A549 (cell line): ENCODE results near the gene CTNNBL1. TPM values are rescaled to one million over a fixed set of nuclear protein-coding genes. Genes with fewer than 3 reads are reported as not detected.

Experiments used
- ATAC-seq, 2 experiments: fragments of 200-7000 bp in 1 of 2; fragments of >200 bp in 1 of 2; cut with Nextera tagmentation in 1 of 2; cut with Tn5 transposase in 1 of 2; 3 replicates each; pipeline versions ENCODE4 v1.8.0 to v1.9.1; 2018 to 2020; ENCODE audit warnings: mild to moderate bottlenecking in 1 of 2, moderate library complexity in 1 of 2
- CTCF ChIA-PET: fragments of 300-600 bp; sonication (Branson Sonifier 250); formaldehyde crosslinking; extraction: SDS; loops from one replicate; lab custom pipeline; 2021; ENCODE audit warnings: antibody characterized with exemption, inconsistent platforms; lab: Yijun Ruan, JAX
- POLR2A ChIA-PET: fragments of 350-600 bp; formaldehyde crosslinking; extraction: SDS; loops from one replicate; lab custom pipeline; 2021; ENCODE audit warnings: antibody characterized with exemption, inconsistent platforms; lab: Yijun Ruan, JAX
- DNase-seq, 2 experiments: peaks; one replicate each; pipeline versions ENCODE4 v3.0.0 to v3.0.0-alpha.2; 2011 to 2016; ENCODE audit warnings: low read depth in 1 of 2, low spot score in 1 of 2
- FAIRE-seq: peaks from 2 replicates; lab custom pipeline; 2011; peaks lifted over from hg19 to GRCh38; lab: Jason Lieb, UNC
- H3K27ac ChIP-seq, 2 experiments: fragments of >200 bp; sonication (Bioruptor Twin); formaldehyde crosslinking; 3 replicates each; pipeline ENCODE4 v1.5.1; 2016 to 2017
- H3K4me1 ChIP-seq: fragments of >200 bp; sonication (Bioruptor Twin); formaldehyde crosslinking; 3 replicates; pipeline ENCODE4 v1.6.1; 2016
- H3K4me2 ChIP-seq: fragments of >200 bp; sonication (Bioruptor Twin); formaldehyde crosslinking; 3 replicates; pipeline ENCODE4 v1.6.1; 2016
- H3K4me3 ChIP-seq: fragments of >200 bp; sonication (Bioruptor Twin); formaldehyde crosslinking; 3 replicates; pipeline ENCODE4 v1.5.1; 2016
- H3K9me3 ChIP-seq: fragments of >200 bp; sonication (Bioruptor Twin); formaldehyde crosslinking; 3 replicates; pipeline ENCODE4 v1.6.1; 2016
- CBX8 ChIP-seq: fragments of 200-600 bp; sonication (generic); IDR thresholded peaks from 2 replicates; pipeline ENCODE4 v1.6.1; 2016
- CHD4 ChIP-seq: fragments of 200-600 bp; sonication (generic); IDR thresholded peaks from 2 replicates; pipeline ENCODE4 v1.6.1; 2016; ENCODE audit warnings: antibody characterized with exemption, mild to moderate bottlenecking, borderline replicate concordance
- EHF ChIP-seq: fragments of 250-450 bp; sonication (Bioruptor Pico); IDR thresholded peaks from 2 replicates; pipeline ENCODE4 v1.5.0; 2020; ENCODE audit warnings: mild to moderate bottlenecking
- ELK1 ChIP-seq: fragments of 150-350 bp; IDR thresholded peaks from 2 replicates; pipeline ENCODE4 v1.6.1; 2014; ENCODE audit warnings: low read depth, mild to moderate bottlenecking, low read length
- ESRRA ChIP-seq: fragments of 150-350 bp; IDR thresholded peaks from 2 replicates; pipeline ENCODE4 v1.6.1; 2014; ENCODE audit warnings: mild to moderate bottlenecking, low read length, borderline replicate concordance
- FOSB ChIP-seq: fragments of 250-450 bp; sonication (Bioruptor Pico); IDR thresholded peaks from 2 replicates; pipeline ENCODE4 v1.5.0; 2020; ENCODE audit warnings: mild to moderate bottlenecking, moderate library complexity
- FOXS1 ChIP-seq: fragments of 250-450 bp; sonication (Bioruptor Pico); IDR thresholded peaks from 2 replicates; pipeline ENCODE4 v1.5.0; 2020; ENCODE audit warnings: mild to moderate bottlenecking, moderate library complexity
- GATA3 ChIP-seq: IDR thresholded peaks from 2 replicates; pipeline ENCODE4 v1.6.1; 2012; ENCODE audit warnings: borderline replicate concordance
- HES2 ChIP-seq: fragments of >200 bp; sonication (Bioruptor Twin); formaldehyde crosslinking; IDR thresholded peaks from 2 replicates; pipeline ENCODE4 v1.6.1; 2016
- HMGXB4 ChIP-seq: fragments of 250-450 bp; sonication (Bioruptor Pico); IDR thresholded peaks from 2 replicates; pipeline ENCODE4 v1.5.0; 2021; ENCODE audit warnings: mild to moderate bottlenecking, moderate library complexity, borderline replicate concordance
- HOXB5 ChIP-seq: fragments of 250-450 bp; sonication (Bioruptor Pico); IDR thresholded peaks from 2 replicates; pipeline ENCODE4 v1.5.0; 2020; ENCODE audit warnings: mild to moderate bottlenecking, moderate library complexity
- JUN ChIP-seq, 2 experiments: fragments of >200 bp; sonication (Bioruptor Twin); formaldehyde crosslinking; IDR thresholded peaks; 2 replicates in 1 of 2; 3 replicates in 1 of 2; pipeline ENCODE4 v1.6.1; 2016 to 2017
- KDM1A ChIP-seq: fragments of 200-600 bp; sonication (generic); IDR thresholded peaks from 2 replicates; pipeline ENCODE4 v1.6.1; 2016; ENCODE audit warnings: low read depth, mild to moderate bottlenecking
- MAFK ChIP-seq: fragments of 450-650 bp; IDR thresholded peaks from 2 replicates; pipeline ENCODE4 v1.6.1; 2014; ENCODE audit not compliant: partially characterized antibody
- MAX ChIP-seq: IDR thresholded peaks from 2 replicates; pipeline ENCODE4 v1.6.1; 2012
- MYC ChIP-seq: IDR thresholded peaks from 2 replicates; pipeline ENCODE4 v1.6.1; 2012; ENCODE audit warnings: mild to moderate bottlenecking, inconsistent platforms, low read length, improper control_type of control experiment, borderline replicate concordance
- NR3C1 ChIP-seq: fragments of >200 bp; sonication (Bioruptor Twin); formaldehyde crosslinking; IDR thresholded peaks from 3 replicates; pipeline ENCODE4 v1.6.1; 2017
- POLR2A ChIP-seq: IDR thresholded peaks from 2 replicates; pipeline ENCODE4 v1.6.1; 2012; ENCODE audit warnings: mild to moderate bottlenecking, low read length
- RAD21 ChIP-seq, 2 experiments: fragments of >200 bp in 1 of 2; sonication (Bioruptor Twin) in 1 of 2; formaldehyde crosslinking in 1 of 2; IDR thresholded peaks in 1 of 2; conservative IDR thresholded peaks in 1 of 2; 2 replicates in 1 of 2; 3 replicates in 1 of 2; pipeline ENCODE4 v1.6.1; 2012 to 2018; ENCODE audit warnings: inconsistent platforms in 1 of 2
- RFX5 ChIP-seq: fragments of 450-650 bp; IDR thresholded peaks from 2 replicates; pipeline ENCODE4 v1.7.1; 2014; ENCODE audit warnings: antibody characterized with exemption, mild to moderate bottlenecking, moderate library complexity
- SREBF2 ChIP-seq: fragments of 450-650 bp; IDR thresholded peaks from 2 replicates; pipeline ENCODE4 v1.6.1; 2014; ENCODE audit warnings: mild to moderate bottlenecking, moderate library complexity
- ZNF302 ChIP-seq: fragments of 250-450 bp; sonication (Bioruptor Pico); IDR thresholded peaks from 2 replicates; pipeline ENCODE4 v1.9.0; 2021; ENCODE audit warnings: inconsistent platforms, mild to moderate bottlenecking, moderate library complexity
- WGBS: methylation state at CpG from one replicate; pipeline ENCODE4 v1.1.6; 2017; ENCODE audit errors: missing lambda C conversion rate; 5-methylcytosine and 5-hydroxymethylcytosine counted together
- polyA plus RNA-seq, 4 experiments: library from polyadenylated mRNA; depleted of rRNA in 3 of 4; stranded (reverse); fragments of >200 nt; fragmentation: RNase III in 1 of 4; extraction: RNeasy Plus Mini Kit Qiagen cat#74134 plus additional on column Dnase treatment in 1 of 4; gene quantifications; 2 replicates in 3 of 4; 3 replicates in 1 of 4; pipeline ENCODE4 v1.2.3, GENCODE V29; 2011 to 2017

CTNNBL1 gene
- polyA plus RNA-seq, 2 of the 4 experiments (the other 2 are of a cell fraction): 41.0 to 59.9 TPM

GRCh38 chr20:37756234-37756633 is 62.4 kb downstream of the CTNNBL1 start (continued):
- TF ChIP-seq MAX: no peak
- TF ChIP-seq MYC: no peak
- no peak for TF ChIP-seq EHF (CRISPR knock-in tag)
- TF ChIP-seq GATA3: no peak
- TF ChIP-seq FOSB: no peak
- no peak for TF ChIP-seq RAD21 (conservative IDR thresholded peaks at IDR 0.05 in 1 of 2, IDR thresholded peaks at IDR 0.05 in 1 of 2)

GRCh38 chr20:37757550-37757949 is 63.7 kb downstream of the CTNNBL1 start:
- ChIA-PET POLR2A (no interaction called here), CTCF (interaction anchor here (1.0 to 1.7 kb wide), 3 partner anchors 8 to 464 kb away, joined by 3 to 5 read pairs (median 3); no protein-coding TSS in a partner anchor)
- Histone ChIP-seq H3K4me3 (no peak overlapping the region), H3K27ac (no peak overlapping the region), H3K4me1 (no peaks in the 10 kb centered on the region), H3K9me3 (no peaks in the 10 kb centered on the region), H3K4me2 (no peak overlapping the region)
- ATAC-seq (peak in 1 of 2 experiments; percentile 47; a peak in 1 of 6 replicates), DNase-seq (no peak), FAIRE-seq (no peak)
- TF ChIP-seq ESRRA (no peak), CHD4 (no peak), NR3C1 (no peak), CBX8 (no peak), RFX5 (no peak), JUN (IDR thresholded peaks at IDR 0.05) (no peak), HES2 (no peak), KDM1A (no peak), HMGXB4 (CRISPR knock-in tag) (no peak), MAFK (no peak), POLR2A (no peak), ZNF302 (CRISPR knock-in tag) (no peak), SREBF2 (no peak), RAD21 (conservative IDR thresholded peaks at IDR 0.05 in 1 of 2, IDR thresholded peaks at IDR 0.05 in 1 of 2) (no peak), HOXB5 (CRISPR knock-in tag) (no peak), FOXS1 (no peak)
- 78% methylated on average over 6 of the region's 6 CpGs for WGBS

GRCh38 chr20:37758332-37758731 is 64.5 kb downstream of the CTNNBL1 start:
- no peaks in the 10 kb centered on the region for H3K4me1 ChIP-seq
- no peak overlapping the region for H3K4me3 ChIP-seq
- no peak overlapping the region for H3K4me2 ChIP-seq
- no peak overlapping the region for H3K27ac ChIP-seq
- WGBS: 96% methylated on average over 5 of the region's 5 CpGs
- FAIRE-seq: no peak
- CTCF ChIA-PET: interaction anchor here (0.6 to 1.7 kb wide), 4 partner anchors 9 to 464 kb away, joined by 3 to 5 read pairs (median 3); no protein-coding TSS in a partner anchor
- TF ChIP-seq ELK1 (no peak), RAD21 (conservative IDR thresholded peaks at IDR 0.05 in 1 of 2, IDR thresholded peaks at IDR 0.05 in 1 of 2) (0 out of 5 replicates have a peak, but pooled peaks of 1 of the 2 experiments have one; percentile 7)
- TF ChIP-seq, all 56 proteins: peak for 1
- peak; percentile 86 to 89 for ATAC-seq
- peak; percentile 8 to 11 for DNase-seq
- no peaks in the 10 kb centered on the region for H3K9me3 ChIP-seq
- POLR2A ChIA-PET: no interaction called here
